HG03520 (cell line): ENCODE data around the gene NT5C2.
"Not testable (repeated sequence)": the region's sequence is repeated elsewhere in the genome, so short reads cannot be mapped to it uniquely, and the experiment has no call there.

ENCODE experiments used
- ATAC-seq: cut with Tn5 transposase; IDR thresholded peaks from one replicate; pipeline ENCODE4 v1.9.1; 2021; ENCODE audit warnings: mild to moderate bottlenecking, moderate library complexity; ENCODE audit not compliant: unreplicated experiment

The NT5C2 gene

DNA sequence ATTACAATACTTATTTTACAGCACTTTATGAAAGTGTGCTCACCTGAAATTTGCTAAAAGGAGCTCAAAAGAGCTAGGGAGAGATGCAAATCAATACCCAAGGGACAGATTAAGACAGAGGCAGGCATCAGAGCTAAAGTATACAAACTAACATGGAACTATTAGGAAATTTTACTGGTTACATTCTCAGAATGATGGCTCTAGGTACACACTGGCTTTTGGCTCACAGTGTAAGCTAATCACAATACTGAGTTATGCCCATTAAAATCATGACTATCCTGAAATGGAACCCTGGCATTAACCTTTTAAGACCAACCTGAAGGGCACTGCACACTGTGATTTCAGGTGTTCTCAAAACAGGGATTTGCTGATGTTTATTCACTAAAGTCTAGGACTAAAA lies 98.1 kb downstream of the NT5C2 start:
- no peak for ATAC-seq

DNA sequence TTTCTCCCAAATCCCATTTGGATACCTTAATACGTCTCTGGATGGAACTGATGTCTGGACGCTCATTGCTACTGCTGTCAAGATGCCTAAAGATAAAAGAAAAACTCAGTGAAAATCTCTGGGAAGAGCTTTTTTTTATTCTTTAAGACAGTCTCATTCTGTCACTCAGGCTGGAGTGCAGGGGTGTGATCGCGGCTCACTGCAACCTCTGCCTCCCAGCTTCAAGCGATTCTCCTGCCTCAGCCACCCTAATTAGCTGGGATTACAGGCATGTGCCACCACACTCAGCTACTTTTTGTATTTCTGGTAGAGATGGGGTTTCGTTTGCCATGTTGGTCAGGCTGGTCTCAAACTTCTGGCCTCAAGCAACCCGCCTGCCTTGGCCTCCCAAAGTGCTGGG lies 102.2 kb downstream of the NT5C2 start:
- no peak for ATAC-seq

DNA sequence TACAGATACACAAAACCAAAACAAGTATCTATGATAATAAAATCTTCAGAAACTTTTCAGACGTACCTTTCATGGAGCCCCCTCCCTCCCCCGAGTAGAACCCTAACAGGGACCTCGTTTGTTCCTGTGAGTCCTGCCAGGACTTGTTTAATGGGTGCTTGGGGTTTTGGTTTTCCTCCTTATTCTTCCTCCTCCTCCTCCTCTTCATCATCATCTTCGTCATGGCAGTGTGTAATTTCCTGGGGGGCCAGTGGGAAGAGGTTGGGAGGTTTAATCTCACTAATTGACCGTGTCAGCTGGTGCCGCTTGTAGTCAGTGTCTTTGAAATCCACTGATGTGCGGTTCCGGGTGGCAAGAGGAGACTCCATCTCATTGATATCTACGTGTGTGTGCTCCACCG lies 103.6 kb downstream of the NT5C2 start:
- no peak for ATAC-seq

DNA sequence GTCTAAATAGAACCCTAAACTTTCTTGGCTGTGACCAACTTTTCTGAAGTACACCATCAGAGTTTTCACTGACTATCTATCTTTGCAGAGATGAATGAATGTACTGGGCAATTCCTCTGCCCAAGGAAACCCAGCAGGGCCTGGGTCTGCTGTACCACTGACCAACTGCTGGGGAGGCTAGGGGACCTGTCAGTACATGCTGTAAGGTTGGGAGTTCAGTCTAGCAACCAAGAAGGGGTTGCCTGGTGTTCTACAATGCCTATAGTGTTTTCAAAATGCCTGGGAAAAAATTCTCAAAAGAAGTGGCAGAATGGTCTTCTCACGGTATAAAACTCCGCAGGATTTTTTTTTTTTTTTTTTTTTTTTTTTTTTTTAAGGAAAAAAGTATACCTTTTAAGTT lies 106.3 kb downstream of the NT5C2 start:
- no peak for ATAC-seq

DNA sequence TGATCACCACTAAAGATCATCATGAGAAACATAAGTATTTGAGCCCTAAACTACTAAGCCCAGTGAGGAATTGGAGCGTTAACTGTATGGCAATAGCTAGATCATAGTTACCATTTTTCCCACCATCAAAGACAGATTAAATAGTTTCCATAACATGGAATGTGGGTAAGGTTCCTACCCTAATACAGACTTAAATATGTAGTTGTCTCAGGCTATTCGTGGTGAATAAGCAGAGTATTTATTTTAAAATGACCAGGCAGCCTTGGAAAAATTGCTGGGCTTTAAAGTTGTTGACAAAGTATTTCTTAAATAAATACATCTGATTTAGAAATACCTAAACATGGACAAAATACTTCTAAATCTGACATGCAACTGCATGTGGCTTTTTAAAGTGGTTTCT lies 106.8 kb downstream of the NT5C2 start:
- no peak for ATAC-seq

DNA sequence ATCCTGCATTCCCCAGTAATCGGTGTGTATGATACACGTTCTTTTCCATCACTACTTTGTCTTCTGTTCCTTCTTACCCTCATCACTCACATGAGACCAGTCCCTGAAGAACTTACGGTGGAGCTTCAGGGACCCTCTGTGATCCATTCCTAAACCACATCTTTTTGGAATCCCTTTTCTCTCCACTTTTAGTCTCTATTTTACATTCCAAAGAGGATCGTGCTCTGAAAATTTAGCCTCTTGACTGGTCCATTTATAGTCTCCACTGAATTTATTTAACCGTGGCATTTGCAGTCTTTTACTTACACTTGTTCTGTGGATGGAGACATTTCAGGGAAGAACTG lies 109.1 kb downstream of the NT5C2 start:
- no peak for ATAC-seq

DNA sequence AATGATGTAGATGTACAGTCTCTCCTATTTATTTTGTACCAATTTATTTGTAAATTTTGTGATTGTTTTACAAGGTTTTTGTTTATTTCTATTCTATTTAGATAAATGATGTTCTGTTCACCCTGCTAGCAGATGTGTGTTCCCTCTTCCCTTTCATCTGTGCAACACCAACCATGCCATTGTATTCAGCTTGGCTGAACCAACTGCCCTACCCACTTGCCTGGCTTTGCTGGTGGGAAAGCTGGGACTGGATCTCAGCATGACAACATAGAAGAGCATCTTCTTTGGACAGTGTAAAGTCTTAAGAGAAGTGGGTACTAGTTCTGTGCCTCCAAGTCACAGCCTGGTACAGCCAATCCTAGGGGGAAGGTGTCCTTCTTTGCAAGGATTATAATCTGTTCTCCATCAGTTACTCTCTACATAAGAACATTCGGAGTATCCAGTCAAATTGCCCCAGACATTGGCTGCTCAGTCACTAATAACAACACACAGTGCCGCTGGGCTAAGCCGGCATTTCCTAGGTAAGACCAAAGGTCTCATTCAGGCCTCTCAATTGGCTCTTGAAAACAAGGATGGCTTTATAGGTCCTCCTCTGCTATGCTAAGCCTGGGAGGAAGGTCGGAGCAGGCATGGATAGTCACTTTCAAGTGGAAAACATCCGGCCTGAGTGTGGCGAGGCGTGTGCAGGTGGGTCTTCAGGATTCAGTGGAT lies 109.7 kb downstream of the NT5C2 start:
- no peak for ATAC-seq

DNA sequence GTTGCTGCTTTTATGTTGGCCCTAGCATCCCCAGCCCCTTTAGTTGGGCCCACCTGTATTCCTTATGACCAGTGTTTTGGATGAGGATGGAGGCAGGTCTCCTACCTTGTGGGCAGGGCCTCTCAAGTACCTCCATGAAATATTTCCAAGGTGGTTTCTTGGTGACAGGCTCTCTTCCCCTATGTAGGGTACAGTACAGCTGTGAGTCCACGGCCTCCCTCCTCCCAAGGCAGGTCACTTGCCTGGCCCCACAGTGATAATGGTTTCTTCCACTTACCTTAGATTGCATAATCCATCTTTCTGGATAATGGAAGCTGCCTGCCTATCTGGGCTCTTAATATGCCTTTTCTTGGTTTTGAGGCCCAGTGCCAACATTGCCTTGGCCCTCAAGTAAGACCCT lies 110.4 kb downstream of the NT5C2 start:
- ATAC-seq = no peak

DNA sequence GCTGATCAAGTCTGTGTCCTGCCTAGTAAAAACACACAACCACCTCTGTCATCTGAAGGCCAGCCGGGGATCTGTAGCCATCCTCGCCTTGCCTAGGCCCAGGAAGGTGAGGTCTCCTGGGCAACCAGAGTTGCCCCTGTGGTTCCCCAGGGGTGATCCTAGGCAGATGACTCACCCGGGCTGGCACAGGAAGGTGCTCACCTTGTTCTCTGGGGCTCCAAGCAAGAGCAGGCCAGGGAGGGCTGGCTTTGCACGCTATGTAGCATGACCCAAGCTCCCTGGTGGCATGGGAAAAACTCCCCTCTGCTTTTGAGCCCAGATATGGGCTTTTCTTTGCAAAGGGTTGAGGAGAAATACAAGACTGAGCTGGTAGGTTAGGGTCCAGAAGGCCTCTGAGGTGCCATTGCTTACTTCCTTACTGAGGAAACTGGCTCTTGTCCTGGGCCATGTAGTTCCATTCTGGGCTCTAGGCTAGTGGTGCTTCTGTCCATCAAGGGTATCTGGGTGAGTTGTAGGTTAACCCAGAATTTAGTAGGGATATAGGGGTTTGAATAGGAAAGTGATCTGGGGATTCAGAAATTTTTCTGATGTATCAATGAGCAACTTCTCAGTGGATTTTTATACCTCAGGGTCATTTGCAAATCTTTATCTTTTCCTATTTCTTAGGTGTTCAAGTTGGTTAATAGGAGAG lies 112.0 kb downstream of the NT5C2 start:
- no peak for ATAC-seq

DNA sequence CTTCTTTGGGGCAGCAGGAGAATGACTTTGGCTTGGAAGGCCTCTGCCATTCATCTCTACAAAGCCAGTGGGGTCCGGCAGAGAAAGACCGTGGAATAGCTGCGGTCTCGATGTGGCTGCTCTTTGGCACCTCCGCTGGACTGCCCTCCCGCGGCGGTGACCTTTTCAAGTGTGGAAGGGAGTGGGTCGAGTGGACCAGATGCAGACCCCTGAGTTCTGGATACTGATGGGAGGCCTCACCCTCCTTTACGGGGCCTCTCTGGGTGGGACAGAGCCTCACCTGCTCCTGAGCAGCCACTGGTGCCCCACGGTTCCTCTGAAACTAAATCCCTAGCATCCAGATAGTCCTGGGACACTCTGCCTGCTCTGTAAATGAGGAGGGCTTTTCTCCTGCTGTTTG lies 113.1 kb downstream of the NT5C2 start:
- ATAC-seq = no peak

DNA sequence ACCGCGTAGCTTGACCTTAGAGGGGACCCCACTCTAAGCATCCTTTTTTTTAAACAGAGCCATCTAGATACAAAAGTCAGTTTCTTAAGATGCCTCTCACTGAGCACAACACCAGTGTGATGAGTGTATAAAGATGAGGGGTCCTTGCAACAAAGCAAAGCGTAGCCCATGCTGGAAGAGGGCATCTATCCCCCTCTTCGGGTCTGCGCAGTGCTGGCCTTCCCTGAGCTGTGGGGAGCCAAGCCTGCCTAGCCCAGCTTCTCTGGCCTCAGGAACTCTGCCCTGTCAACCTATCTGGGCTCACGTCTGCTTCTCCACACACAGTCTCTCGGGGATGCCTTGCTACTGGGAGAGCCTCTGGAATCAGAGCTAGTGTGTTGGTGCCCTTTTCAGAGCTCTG lies 114.0 kb downstream of the NT5C2 start:
- ATAC-seq = no peak

DNA sequence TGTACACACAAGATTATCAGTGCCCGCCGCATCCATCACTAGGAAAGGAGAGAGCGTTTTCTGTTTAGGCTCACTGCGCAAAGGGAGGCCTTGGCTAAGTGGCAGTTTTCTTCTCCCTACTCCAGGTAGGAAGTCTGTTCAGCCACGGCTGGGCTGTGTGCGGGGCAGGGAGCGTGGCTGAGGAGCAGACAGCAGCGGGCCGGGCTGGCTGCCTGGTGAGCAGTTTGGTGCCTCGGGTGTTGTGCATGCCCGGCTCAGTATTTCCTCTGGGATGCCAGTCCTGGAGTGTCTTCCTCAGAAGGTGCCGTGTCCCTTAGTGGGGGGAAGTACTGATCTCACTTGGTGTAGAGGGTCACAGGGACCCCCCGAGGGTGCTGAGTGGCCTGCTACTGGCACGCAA lies 114.4 kb downstream of the NT5C2 start:
- no peak for ATAC-seq

DNA sequence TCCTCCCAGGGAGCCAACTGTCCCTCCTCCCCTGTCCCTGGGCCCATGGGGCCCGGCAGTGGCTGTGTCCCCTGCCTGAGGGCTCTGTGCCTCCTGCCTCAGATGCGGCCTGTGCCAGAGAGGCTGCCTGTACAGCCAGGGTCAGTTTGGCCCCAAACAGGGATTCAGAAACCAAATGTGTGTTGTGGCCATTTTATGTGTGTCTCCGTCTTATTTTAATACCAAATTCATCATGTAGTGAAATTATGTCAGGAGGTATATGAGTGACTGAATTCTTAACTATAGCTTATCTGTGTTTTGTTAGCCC lies 114.8 kb downstream of the NT5C2 start:
- ATAC-seq = no peak

DNA sequence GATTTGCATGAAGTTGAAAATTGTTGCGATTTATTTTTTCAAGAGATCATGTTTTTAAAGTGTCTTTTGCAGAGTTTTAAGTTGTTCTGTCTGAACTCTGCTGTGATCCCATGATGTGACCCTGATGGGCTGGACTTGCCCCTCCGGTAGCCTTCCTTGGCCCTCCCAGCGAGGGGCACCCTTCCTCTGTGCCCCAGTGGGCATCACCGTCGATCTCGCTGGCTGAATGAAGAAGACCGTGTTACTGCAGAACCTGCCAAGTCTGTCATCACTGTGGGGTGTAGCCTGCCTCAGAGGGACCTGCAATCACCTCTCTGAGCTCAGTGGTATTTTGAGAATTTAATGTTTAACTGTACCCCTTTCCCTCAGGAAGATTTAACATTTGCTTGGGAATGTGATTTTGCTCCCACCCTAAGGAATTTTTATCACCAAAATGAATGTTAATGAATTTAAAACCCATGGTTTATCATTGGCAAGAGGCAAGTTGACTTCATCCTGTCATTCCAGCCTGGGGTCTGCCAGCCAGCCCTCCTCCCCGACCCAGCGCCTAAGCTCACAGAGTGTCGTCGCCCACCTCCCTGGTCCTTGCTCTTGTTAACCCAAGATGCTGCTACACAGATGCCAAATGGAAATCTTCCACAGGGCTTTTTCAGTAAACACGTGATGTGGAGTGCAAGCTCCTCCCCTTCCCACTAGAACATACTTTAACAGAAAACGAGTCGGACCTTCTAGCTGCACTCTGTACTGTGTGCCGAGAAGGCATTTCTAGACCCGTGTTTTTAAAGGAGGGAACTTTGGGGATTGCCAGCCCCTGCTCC lies 115.4 kb downstream of the NT5C2 start:
- no peak for ATAC-seq

DNA sequence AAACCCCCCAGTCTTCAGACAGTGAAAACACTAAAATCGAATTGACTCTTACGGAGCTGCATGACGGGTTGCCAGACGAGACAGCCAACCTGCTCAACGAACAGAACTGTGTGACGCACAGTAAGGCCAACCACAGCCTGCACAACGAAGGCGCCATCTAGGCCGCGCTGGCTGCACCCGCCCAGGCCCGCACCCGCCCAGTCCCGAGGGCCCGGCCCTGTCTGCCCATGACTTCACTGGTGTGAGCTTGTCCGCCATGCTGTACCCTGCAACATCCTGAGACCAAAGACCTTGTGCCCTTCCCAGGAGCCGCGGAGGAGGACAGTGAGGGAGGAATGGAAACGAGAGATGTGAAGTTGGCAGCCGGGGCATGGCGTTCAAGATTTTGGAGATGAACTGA lies 116.1 kb downstream of the NT5C2 start:
- no peak for ATAC-seq

DNA sequence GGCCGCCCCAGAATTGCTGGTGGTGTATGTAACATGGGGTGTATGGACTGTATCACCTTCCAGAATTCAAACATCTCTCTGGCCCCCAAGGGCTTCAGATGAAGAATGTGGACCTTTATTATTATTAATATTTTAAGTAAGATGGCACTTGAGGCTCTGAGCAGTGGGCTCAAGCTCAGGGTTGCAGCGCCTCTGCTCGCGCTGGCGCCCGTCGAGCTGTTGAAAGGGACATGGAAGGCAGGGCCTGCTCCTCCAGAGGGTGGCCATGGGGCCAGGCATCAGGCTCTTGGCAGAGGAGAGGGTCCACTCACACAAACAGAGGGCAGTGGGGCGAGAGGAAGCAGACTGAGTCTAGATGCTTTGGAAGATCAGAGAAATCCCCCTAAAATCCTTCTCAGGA lies 120.2 kb downstream of the NT5C2 start:
- ATAC-seq = no peak

DNA sequence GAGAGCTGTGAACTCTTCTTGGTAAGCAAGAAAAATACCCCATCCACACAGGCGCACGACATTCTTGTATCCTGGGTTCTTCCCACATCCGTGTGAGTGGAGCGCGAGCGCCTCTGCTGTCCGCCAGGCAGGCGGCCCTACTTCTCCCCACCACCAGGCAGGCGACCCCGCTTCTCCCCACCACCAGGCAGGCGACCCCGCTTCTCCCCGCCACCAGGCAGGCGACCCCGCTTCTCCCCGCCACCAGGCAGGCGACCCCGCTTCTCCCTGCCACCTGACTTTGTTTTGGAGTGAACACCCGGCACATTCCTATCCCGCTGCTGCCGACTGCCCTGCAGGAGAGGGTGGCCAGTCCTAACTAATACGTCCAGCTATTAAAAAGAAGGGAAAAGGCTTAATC lies 120.8 kb downstream of the NT5C2 start:
- no peak for ATAC-seq

DNA sequence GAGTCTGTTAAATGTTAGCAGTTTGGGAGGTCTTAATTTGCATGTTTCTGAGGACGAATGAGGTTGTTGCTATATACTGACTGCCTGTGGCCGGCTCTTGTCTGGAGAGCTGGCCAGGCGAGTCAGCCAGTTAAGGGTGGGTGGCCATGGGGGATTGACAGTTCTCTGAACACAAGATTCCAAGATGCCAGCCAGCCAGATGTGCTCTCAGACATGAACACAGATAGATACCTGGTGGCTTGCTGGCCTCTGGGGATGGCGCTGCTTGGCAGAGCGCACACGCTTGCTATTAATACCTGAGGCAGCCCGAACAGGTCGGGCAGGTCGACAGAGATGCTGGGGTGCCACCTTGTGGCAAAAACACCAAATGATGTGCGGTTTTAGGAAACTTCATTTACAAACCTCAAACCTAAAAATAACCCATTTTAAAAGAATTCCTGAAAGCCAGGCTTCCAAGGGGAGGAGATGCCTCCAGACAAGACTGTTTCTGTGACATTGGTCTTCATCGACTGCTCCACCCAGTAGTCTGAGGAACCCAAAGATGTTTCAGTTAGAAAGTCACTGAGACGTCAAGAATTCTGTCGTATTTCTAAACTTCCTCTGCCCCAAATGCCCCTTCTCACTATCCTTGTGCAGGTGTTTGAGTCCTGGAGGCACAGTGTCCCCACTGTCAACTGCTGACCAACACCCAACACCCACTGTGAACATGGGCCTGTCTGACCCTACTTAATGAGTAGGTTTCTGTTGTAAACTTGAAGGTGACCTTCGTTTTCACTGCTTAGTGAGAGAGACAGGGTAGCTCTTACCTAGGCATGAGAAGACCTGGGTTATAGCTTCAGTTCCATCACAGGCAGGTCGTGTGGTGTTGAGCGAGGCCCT lies 123.4 kb downstream of the NT5C2 start:
- peak; percentile 49 for ATAC-seq

DNA sequence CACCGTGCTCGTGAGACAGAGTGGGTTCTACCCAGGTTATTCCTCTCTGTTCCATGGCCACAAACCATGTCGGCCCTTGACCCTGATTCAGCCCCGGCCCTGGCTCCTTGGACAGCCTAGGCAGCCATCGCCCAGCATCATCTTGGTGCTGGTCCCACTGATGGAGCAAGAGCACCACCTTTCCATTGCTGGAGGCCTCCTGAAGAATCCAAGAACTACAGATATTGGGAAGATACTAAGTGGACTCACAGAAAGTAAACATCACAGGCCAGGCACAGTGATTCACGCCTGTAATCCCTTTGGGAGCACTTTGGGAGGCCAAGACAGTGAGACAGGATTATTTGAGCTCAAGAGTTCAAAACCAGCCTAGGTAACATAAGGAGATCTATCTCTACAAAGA lies 125.1 kb downstream of the NT5C2 start:
- no peak for ATAC-seq

DNA sequence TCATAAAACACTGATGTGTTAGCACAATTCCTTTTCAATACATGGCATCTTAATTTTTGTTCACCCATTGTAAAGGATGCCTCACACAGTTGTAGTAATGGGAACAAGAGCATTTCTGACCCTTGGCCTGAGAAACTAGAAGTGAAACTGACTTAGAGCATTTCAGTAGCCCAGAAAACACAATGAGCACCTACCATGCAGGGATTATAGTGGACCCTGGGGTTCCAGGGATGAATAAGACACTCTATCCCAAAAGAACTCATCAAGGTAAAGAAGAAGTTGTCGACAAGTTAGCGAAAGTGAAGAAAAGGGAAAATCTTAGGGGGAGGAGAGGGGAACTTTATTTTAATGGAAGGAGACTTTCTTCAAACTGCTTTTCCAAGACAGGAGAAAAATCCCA lies 125.6 kb downstream of the NT5C2 start:
- no peak for ATAC-seq

DNA sequence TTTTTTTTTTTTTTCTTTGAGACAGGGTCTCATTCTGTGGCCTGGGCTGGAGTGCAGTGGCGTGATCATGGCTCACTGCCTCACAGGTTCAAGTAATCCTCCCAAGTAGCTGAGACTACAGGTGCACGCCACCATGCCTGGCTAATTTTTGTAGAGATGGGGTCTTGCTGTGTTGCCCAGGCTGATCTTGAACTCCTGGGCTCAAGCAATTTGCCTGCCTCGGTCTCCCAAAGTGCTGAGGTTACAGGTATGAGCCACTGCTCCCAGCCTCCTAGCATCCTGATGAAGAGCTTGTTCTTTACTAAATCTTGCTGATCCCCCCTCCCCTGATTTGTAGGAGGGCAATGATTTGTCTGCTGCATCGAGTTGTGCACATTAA lies 126.0 kb downstream of the NT5C2 start:
- ATAC-seq = not testable (repeated sequence)
